PC-3 (cell line): ENCODE data around the gene BROX. TPM values are rescaled to one million over a fixed set of nuclear protein-coding genes. Genes with fewer than 3 reads are reported as not detected.
"Not testable (repeated sequence)": the region's sequence is repeated elsewhere in the genome, so short reads cannot be mapped to it uniquely, and the experiment has no call there.

Source experiments
- ATAC-seq: fragments of 200-7000 bp; cut with Tn5 transposase; 2 replicates; pipeline ENCODE4 v1.9.1; 2020; ENCODE audit warnings: mild to moderate bottlenecking, moderate library complexity
- BruUV-seq: library from RNA; stranded (reverse); fragments of 400-500 nt; replicated peaks from 2 replicates; lab custom pipeline; 2021; lab: Mats Ljungman, UMichigan
- CTCF ChIA-PET: fragments of 300-600 bp; sonication (Branson Sonifier 250); formaldehyde crosslinking; loops from one replicate; lab custom pipeline; 2022; ENCODE audit warnings: antibody characterized with exemption; lab: Charles Lee
- POLR2A ChIA-PET: fragments of 300-600 bp; sonication (Branson Sonifier 250); formaldehyde crosslinking; loops from one replicate; lab custom pipeline; 2022; ENCODE audit warnings: antibody characterized with exemption; ENCODE audit not compliant: unreplicated experiment; lab: Charles Lee
- DNase-seq: peaks from one replicate; pipeline ENCODE4 v3.0.0-alpha.2; 2015
- H2AFZ ChIP-seq: fragments of 300-600 bp; sonication (generic); 2 replicates; pipeline ENCODE4 v1.6.0; 2016; ENCODE audit warnings: antibody characterized with exemption, low read length
- H3F3A ChIP-seq: fragments of 300-600 bp; sonication (generic); one replicate; pipeline ENCODE4 v1.6.0; 2017; ENCODE audit warnings: antibody characterized with exemption, low read length, control low read depth, mild to moderate bottlenecking; ENCODE audit not compliant: unreplicated experiment
- H3K27ac ChIP-seq: fragments of 300-600 bp; sonication (generic); 2 replicates; pipeline ENCODE4 v1.5.1; 2016; ENCODE audit warnings: mild to moderate bottlenecking, low read length
- H3K27me3 ChIP-seq: fragments of 300-600 bp; sonication (generic); 2 replicates; pipeline ENCODE4 v1.6.1; 2016; ENCODE audit warnings: low read length, mixed read lengths
- H3K36me3 ChIP-seq: fragments of 300-600 bp; sonication (generic); 2 replicates; pipeline ENCODE4 v1.6.1; 2016; ENCODE audit warnings: low read depth, mixed run types, low read length, mixed read lengths
- H3K4me1 ChIP-seq: fragments of 300-600 bp; sonication (generic); 2 replicates; pipeline ENCODE4 v1.5.1; 2016; ENCODE audit warnings: low read length; ENCODE audit not compliant: insufficient read depth
- H3K4me2 ChIP-seq: fragments of 300-600 bp; sonication (generic); 2 replicates; pipeline ENCODE4 v1.6.0; 2016; ENCODE audit warnings: low read length
- H3K4me3 ChIP-seq: fragments of 300-600 bp; sonication (generic); 2 replicates; pipeline ENCODE4 v1.5.1; 2016; ENCODE audit warnings: mild to moderate bottlenecking, low read length, mixed read lengths
- H3K79me2 ChIP-seq: fragments of 300-600 bp; sonication (generic); 2 replicates; pipeline ENCODE4 v1.6.1; 2017; ENCODE audit warnings: low read length, mixed read lengths
- H3K9ac ChIP-seq: fragments of 300-600 bp; sonication (generic); 2 replicates; pipeline ENCODE4 v1.6.0; 2016; ENCODE audit warnings: mild to moderate bottlenecking, low read length
- H3K9me2 ChIP-seq: fragments of 300-600 bp; sonication (generic); replicated peaks from 2 replicates; pipeline ENCODE4 v1.6.1; 2016; ENCODE audit warnings: mixed run types, low read length, mixed read lengths
- H3K9me3 ChIP-seq: fragments of 300-600 bp; sonication (generic); 2 replicates; pipeline ENCODE4 v1.6.1; 2016; ENCODE audit warnings: low read length, mixed read lengths
- H4K20me1 ChIP-seq: fragments of 300-600 bp; sonication (generic); 2 replicates; pipeline ENCODE4 v1.6.1; 2016; ENCODE audit warnings: low read length, mixed read lengths
- EZH2 ChIP-seq: fragments of 300-600 bp; sonication (generic); IDR thresholded peaks from one replicate; pipeline ENCODE4 v1.6.1; 2017; ENCODE audit warnings: antibody characterized with exemption, mild to moderate bottlenecking, low read length; ENCODE audit not compliant: unreplicated experiment
- EZH2phosphoT487 ChIP-seq: fragments of 300-600 bp; sonication (generic); IDR thresholded peaks from 2 replicates; pipeline ENCODE4 v1.6.1; 2018; ENCODE audit warnings: mild to moderate bottlenecking, antibody characterized with exemption, low read length, borderline replicate concordance
- intact Hi-C: fragments of 100-400 bp; cut with micrococcal nuclease; formaldehyde crosslinking; loops from 2 replicates; pipeline ENCODE4 v1.9.0; 2023
- total RNA-seq: library from RNA; depleted of rRNA; stranded (reverse); fragments of >200 nt; gene quantifications from 2 replicates; pipeline ENCODE4 v1.2.3, GENCODE V29; 2014
- TF ChIP-seq, protein P1 (sequence below): fragments of 300-600 bp; sonication (generic); conservative IDR thresholded peaks from 2 replicates; pipeline ENCODE4 v1.5.1; 2017; ENCODE audit warnings: antibody characterized with exemption, low read depth, mild to moderate bottlenecking, low read length

Gene BROX
- total RNA-seq, 1 experiment from 2014 or later, result 68.4 TPM

DNA sequence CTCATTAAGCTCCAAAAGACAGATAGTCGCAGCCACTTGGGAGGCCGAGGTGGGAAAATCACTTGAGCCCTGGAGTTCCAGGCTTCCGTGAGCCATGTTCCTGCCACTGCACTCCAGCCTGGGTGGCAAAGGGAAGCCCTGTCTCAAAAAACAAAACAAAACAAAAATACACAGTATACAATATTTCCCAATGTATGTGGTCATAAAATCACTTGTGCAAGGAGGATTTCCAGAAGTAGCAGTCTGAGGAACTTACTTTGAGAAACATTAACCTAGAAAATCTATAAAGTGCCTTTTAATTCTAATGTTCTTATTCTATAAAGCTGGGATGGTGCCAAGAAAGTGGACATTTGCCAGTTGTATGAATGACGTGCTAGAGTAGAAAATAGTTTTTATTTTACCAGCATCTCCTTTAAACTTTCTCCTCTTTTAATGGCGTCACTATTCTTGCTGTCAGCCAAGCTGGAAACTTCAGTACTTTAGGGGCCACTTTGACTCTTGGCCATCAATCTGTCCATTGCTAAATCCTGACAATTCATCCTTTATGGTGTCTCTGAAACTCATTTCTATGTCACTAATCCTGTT, 47.2 kb downstream of the BROX start:
- Histone ChIP-seq H3K27me3 (no peaks in the 10 kb centered on the region), H3K36me3 (no peaks in the 10 kb centered on the region), H4K20me1 (no peaks in the 10 kb centered on the region), H3K9ac (no peak overlapping the region), H3K4me2 (no peak overlapping the region), H3K4me3 (no peak overlapping the region), H3K27ac (no peak overlapping the region), H3F3A (peaks cover 3% of the 10 kb centered on the region), H3K9me3 (no peaks in the 10 kb centered on the region), H3K79me2 (no peaks in the 10 kb centered on the region), H2AFZ (no peak overlapping the region), H3K9me2 (no peaks in the 10 kb centered on the region), H3K4me1 (peaks cover 11% of the 10 kb centered on the region)
- BruUV-seq, result no TSS peak
- no peak for DNase-seq
- CTCF ChIA-PET, result no interaction called here
- TF ChIP-seq EZH2phosphoT487 (no peak), EZH2 (no peak)
- TF ChIP-seq, protein P1, sequence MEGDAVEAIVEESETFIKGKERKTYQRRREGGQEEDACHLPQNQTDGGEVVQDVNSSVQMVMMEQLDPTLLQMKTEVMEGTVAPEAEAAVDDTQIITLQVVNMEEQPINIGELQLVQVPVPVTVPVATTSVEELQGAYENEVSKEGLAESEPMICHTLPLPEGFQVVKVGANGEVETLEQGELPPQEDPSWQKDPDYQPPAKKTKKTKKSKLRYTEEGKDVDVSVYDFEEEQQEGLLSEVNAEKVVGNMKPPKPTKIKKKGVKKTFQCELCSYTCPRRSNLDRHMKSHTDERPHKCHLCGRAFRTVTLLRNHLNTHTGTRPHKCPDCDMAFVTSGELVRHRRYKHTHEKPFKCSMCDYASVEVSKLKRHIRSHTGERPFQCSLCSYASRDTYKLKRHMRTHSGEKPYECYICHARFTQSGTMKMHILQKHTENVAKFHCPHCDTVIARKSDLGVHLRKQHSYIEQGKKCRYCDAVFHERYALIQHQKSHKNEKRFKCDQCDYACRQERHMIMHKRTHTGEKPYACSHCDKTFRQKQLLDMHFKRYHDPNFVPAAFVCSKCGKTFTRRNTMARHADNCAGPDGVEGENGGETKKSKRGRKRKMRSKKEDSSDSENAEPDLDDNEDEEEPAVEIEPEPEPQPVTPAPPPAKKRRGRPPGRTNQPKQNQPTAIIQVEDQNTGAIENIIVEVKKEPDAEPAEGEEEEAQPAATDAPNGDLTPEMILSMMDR, result no peak
- ATAC-seq, result no peak
- intact Hi-C loops, result no loop called here
- POLR2A ChIA-PET, result no interaction called here

DNA sequence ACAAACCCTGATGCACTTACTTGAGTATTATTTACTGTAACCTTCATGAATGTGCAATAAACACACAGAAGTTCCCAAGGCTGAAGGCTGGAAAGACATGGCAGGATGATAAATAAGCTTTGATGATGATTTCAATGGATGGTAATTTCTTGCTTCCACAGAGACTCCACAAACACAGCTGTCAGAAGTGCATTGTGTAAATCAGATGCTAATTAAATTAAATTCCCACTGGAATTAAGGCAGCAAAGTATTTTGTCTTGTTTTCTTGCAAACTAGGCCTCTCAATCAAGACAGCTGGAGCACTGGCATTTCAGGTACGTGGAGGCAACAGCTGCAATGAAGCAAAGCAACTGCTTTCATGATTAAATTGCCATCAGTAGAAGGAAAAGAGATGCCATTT, 48.7 kb downstream of the BROX start:
- no peak overlapping the region for H3K4me3 ChIP-seq
- H3K27me3 ChIP-seq, result no peaks in the 10 kb centered on the region
- H2AFZ ChIP-seq, result no peak overlapping the region
- H3K9me3 ChIP-seq, result no peaks in the 10 kb centered on the region
- H3K4me2 ChIP-seq, result no peak overlapping the region
- no peaks in the 10 kb centered on the region for H3K9me2 ChIP-seq
- TF ChIP-seq EZH2, result no peak
- TF ChIP-seq EZH2phosphoT487, result no peak
- TF ChIP-seq, protein P1, result no peak
- intact Hi-C loops, result no loop called here
- ChIA-PET CTCF (no interaction called here), POLR2A (no interaction called here)
- H3F3A ChIP-seq, result no peaks in the 10 kb centered on the region
- BruUV-seq, result no TSS peak
- H3K4me1 ChIP-seq, result no peaks in the 10 kb centered on the region
- H3K36me3 ChIP-seq, result no peaks in the 10 kb centered on the region
- H3K9ac ChIP-seq, result no peak overlapping the region
- H4K20me1 ChIP-seq, result no peaks in the 10 kb centered on the region
- ATAC-seq, result no peak
- H3K79me2 ChIP-seq, result no peaks in the 10 kb centered on the region
- H3K27ac ChIP-seq, result no peak overlapping the region
- no peak for DNase-seq

DNA sequence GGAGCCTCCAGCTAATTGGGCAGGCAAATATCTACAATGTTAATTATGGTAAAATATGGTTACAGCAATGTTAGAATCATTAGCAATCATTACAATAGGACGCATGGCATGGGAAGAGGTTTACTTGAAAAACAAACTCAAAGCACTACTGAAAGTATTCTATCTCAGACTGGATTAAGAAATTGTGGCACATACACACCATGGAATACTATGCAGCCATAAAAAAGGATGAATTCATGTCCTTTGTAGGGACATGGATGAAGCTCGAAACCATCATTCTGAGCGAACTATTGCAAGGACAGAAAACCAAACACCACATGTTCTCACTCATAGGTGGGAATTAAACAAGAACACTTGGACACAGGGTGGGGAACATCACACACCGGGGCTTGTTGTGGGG, 49.8 kb downstream of the BROX start:
- H3K79me2 ChIP-seq, ATAC-seq, POLR2A ChIA-PET, H3K4me2 ChIP-seq, H3K9ac ChIP-seq, H2AFZ ChIP-seq, DNase-seq, H3K27ac ChIP-seq, H3K9me2 ChIP-seq, H4K20me1 ChIP-seq, intact Hi-C loops, H3F3A ChIP-seq, H3K27me3 ChIP-seq, BruUV-seq, H3K36me3 ChIP-seq, H3K9me3 ChIP-seq, H3K4me3 ChIP-seq, H3K4me1 ChIP-seq: not testable (repeated sequence)
- CTCF ChIA-PET, result interaction anchor here (0.6 kb wide), 1 partner anchor 15 kb away, joined by 9 read pairs; no protein-coding TSS in a partner anchor
